Calu3 (cell line): Measurements from ENCODE around the gene TTC27. TPM values are rescaled to one million over a fixed set of nuclear protein-coding genes. Genes with fewer than 3 reads are reported as not detected.

Experiments used
- BruUV-seq: library from RNA; stranded (reverse); fragments of 400-500 nt; replicated peaks from 2 replicates; lab custom pipeline; 2021; lab: Mats Ljungman, UMichigan
- CTCF ChIA-PET: fragments of 300-600 bp; sonication (Branson Sonifier 250); formaldehyde crosslinking; loops from one replicate; lab custom pipeline; 2022; ENCODE audit warnings: antibody characterized with exemption; lab: Charles Lee
- DNase-seq: peaks from one replicate; pipeline ENCODE4 v3.0.0; 2022
- H3K27ac Mint-ChIP-seq: one replicate; pipeline ENCODE4 v1.8.0; 2022; ENCODE audit warnings: mixed read lengths; ENCODE audit not compliant: unreplicated experiment
- H3K27me3 Mint-ChIP-seq: one replicate; pipeline ENCODE4 v1.8.0; 2022; ENCODE audit warnings: mixed read lengths; ENCODE audit not compliant: unreplicated experiment
- H3K36me3 Mint-ChIP-seq: one replicate; pipeline ENCODE4 v1.8.0; 2022; ENCODE audit warnings: mild to moderate bottlenecking, moderate library complexity, mixed read lengths; ENCODE audit not compliant: insufficient read depth, unreplicated experiment
- H3K4me1 Mint-ChIP-seq: one replicate; pipeline ENCODE4 v1.8.0; 2022; ENCODE audit warnings: mild to moderate bottlenecking, low read depth, mixed read lengths; ENCODE audit not compliant: unreplicated experiment
- H3K4me3 Mint-ChIP-seq: one replicate; pipeline ENCODE4 v1.8.0; 2022; ENCODE audit warnings: mild to moderate bottlenecking, low read depth, moderate library complexity, mixed read lengths; ENCODE audit not compliant: unreplicated experiment
- H3K9me3 Mint-ChIP-seq: one replicate; pipeline ENCODE4 v1.8.0; 2022; ENCODE audit warnings: low read depth, mixed read lengths; ENCODE audit not compliant: unreplicated experiment
- CTCF ChIP-seq: fragments of 200-600 bp; IDR thresholded peaks from one replicate; pipeline ENCODE4 v1.8.0; 2022; ENCODE audit warnings: antibody characterized with exemption; ENCODE audit not compliant: unreplicated experiment
- intact Hi-C: fragments of 100-400 bp; cut with micrococcal nuclease; formaldehyde crosslinking; loops from one replicate; pipeline ENCODE4 v1.10.0; 2022; ENCODE audit not compliant: unreplicated experiment
- total RNA-seq: library from RNA; stranded (reverse); gene quantifications from 2 replicates; pipeline ENCODE4 v1.2.3, GENCODE V29; 2022

The TTC27 gene
- total RNA-seq, 1 experiment from 2014 or later: 20.1 TPM

GRCh38 chr2:32697156-32697555 lies 69.3 kb downstream of the TTC27 start:
- Mint-ChIP-seq H3K27me3 (no peaks in the 10 kb centered on the region), H3K27ac (no peak overlapping the region), H3K4me3 (no peak overlapping the region), H3K36me3 (no peaks in the 10 kb centered on the region), H3K9me3 (no peaks in the 10 kb centered on the region), H3K4me1 (no peaks in the 10 kb centered on the region)
- intact Hi-C loops: no loop called here
- BruUV-seq: no TSS peak
- no peak for TF ChIP-seq CTCF
- CTCF ChIA-PET: no interaction called here
- DNase-seq: no peak

- CTCF ChIA-PET: no interaction called here
- no peak for DNase-seq
- Mint-ChIP-seq H3K9me3 (no peaks in the 10 kb centered on the region), H3K4me3 (no peak overlapping the region), H3K27me3 (no peaks in the 10 kb centered on the region), H3K4me1 (no peaks in the 10 kb centered on the region), H3K27ac (no peak overlapping the region), H3K36me3 (no peaks in the 10 kb centered on the region)
- BruUV-seq: no TSS peak
- intact Hi-C loops: no loop called here
- TF ChIP-seq CTCF: no peak
Measured at GRCh38 chr2:32699151-32699550, 71.3 kb downstream of the TTC27 start.

GRCh38 chr2:32701806-32702205 lies 74.0 kb downstream of the TTC27 start:
- H3K4me1 Mint-ChIP-seq: no peaks in the 10 kb centered on the region
- intact Hi-C loops: no loop called here
- DNase-seq: no peak
- BruUV-seq: no TSS peak
- H3K27ac Mint-ChIP-seq: no peak overlapping the region
- H3K27me3 Mint-ChIP-seq: no peaks in the 10 kb centered on the region
- no peaks in the 10 kb centered on the region for H3K36me3 Mint-ChIP-seq
- no peak overlapping the region for H3K4me3 Mint-ChIP-seq
- TF ChIP-seq CTCF: no peak
- CTCF ChIA-PET: no interaction called here
- no peaks in the 10 kb centered on the region for H3K9me3 Mint-ChIP-seq

- Mint-ChIP-seq H3K27me3 (no peaks in the 10 kb centered on the region), H3K9me3 (no peaks in the 10 kb centered on the region), H3K4me3 (no peak overlapping the region), H3K4me1 (no peaks in the 10 kb centered on the region), H3K27ac (no peak overlapping the region), H3K36me3 (no peaks in the 10 kb centered on the region)
- intact Hi-C loops: no loop called here
- no peak for DNase-seq
- no TSS peak for BruUV-seq
- no peak for TF ChIP-seq CTCF
- CTCF ChIA-PET: no interaction called here
Measured at GRCh38 chr2:32702303-32703064, 74.6 kb downstream of the TTC27 start.
